NCI-H2081 (cell line): Measurements from ENCODE around the gene MYO1F.
"Not testable (repeated sequence)": the region's sequence is repeated elsewhere in the genome, so short reads cannot be mapped to it uniquely, and the experiment has no call there.

Experiments used
- DNase-seq, 2 experiments: peaks; one replicate each; lab custom pipeline; 2025; lab: John Stamatoyannopoulos, UW

Gene MYO1F

DNA sequence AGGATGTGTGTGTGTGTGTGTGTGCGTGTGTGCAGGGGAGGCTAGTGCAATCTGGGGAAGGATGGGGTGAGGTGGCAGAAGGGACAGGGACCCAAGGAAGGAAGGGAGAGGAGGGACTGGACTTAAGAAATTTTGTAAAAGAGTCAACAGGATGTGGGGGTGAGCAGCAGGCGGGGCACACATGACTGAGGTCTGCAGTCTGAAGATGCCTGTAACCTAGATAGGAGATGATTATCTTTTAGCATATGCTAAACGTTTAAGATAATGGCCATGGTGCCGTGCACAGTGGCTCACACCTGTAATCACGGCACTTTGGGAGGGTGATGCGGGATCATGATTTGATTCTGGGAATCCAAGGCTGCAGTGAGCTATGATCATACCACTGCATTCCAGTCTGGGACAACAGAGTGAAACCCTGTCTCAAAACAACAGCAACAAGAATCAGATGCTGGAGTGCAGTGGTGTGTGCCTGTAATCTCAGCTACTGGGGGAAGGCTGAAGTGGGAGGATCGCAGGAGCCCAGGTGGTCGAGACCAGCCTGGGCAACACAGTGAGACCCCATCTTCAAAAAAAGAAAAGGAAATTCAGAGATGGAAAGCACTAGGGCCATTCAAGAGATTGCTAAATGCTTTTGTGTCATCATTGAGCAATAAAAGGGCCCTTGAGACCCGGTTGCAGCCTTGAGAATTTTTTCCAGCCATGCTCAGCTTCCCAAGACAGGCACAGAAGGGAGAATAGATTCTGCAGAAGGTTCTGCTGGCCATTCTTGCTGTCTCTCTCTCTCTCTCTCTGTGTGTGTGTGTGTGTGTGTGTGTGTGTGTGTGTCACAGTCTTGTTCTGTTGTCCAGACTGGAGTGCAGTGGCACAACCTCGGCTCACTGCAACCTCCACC, 59.4 kb downstream of the MYO1F start:
- DNase-seq = no peak

DNA sequence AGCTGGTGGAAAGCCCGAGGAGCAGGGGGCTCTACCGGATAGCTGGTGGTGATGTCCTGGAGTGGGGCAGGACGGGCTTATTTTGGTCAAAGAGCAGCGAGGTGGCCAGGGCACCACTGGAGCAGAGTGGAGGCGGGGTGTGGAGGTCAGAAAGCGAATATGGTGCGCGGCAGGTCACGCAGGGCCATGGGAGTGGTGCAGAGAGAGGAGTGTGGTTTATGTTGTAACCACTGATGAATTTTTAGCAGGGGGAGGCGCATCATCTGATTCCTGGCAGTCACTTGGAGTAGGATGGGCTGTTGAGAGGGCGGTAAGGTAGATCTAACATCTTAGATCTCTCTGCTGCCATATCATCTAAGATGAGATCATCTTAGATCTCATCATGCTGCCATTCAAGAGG, 61.9 kb downstream of the MYO1F start:
- no peak for DNase-seq

DNA sequence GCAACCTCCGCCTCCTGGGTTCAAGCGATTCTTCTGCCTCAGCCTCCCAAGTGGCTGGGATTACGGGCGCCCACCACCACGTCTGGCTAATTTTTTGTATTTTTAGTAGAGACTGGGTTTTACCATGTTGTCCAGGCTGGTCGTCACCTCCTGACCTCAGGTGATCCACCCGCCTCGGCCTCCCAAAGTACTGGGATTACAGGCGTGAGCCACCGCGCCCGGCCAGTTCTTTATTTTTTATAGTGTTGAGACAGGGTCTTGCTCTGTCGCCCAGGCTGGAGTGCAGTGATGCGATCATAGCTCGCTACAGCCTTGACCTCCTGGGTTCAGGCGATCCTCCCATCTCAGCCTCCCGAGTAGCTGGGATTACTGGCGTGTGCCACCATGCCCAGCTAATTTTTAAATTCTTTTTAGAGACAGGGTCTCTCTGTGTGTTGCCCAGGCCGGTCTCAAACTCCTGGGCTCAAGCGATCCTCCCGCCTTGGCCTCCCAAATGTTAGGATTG, 62.7 kb downstream of the MYO1F start:
- not testable (repeated sequence) for DNase-seq

DNA sequence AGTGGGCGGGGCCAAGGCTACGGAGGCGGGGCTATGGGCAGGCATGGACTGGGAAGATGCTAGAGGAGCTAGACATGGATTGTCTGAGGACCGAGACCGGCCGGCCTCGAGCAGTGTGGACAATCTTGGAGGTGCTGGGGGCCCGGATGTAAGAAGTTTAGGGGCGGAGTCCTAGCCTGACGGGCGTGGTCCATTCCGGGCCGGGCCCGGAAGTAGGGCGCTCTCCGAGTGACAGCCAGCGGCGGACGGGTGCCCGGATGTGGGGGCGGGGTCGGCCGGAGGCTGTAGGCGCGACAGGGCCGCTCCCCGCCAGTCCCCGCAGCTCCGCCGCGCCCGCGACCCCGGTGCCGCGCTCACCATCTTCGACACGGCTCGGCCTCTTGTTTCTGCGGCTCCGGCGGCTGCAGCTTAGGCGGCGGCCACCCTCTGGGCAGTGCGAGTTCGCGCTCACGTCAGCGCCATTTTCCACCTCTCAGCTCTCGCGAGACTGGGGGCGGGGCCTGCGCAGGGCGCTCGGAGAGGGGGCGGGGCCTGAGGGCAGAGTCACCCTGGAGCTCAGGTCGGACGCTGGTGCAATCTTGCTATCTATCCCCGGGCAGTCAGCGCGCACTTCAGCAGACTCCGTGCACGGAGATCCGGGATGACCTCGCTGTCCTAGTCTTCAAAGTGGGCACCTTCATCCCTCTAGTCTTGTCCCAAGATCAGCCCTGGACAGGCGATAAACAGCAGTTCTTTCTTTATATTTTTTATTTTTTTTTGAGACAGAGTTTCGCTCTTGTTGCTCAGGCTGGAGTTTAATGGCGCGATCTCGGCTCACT, 63.3 kb downstream of the MYO1F start, which contains the start of gene ZNF414:
Gene ZNF414 (minus strand): TSS at position 481 of the 818 bp plus-strand sequence. CDS start 121 bp downstream, at position 360.
- peak; percentile 88 to 90 for DNase-seq

DNA sequence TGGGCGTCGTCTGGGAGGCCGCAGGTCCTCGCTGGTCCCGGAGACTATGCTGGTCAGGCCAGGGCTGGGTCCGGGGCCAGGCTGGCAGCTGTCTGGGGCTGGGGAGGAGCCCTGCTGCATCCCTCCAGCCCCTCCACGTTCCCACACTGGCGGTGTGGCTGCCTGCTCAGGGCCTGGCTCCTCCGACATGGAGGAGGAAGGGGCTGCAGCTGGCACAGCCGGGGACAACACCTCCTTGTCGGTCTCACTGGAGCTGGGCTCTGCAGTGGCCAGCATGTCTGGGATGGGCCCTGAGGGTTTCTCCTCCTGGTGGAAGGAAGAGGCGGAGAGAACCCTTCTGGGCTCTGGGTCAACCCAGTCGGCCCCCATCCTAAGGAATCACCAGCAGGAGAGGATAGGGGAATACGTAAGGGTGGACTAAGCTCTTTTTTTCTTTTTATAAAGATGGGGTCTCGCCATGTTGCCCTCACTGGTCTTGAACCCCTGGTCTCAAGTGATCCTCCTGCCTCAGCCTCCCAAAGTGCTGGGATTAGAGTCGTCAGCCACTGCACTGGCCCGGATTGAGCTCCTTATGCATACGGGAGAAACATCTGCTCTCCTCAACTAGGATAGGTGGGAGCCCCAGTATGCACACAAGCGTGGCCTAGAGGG, 64.1 kb downstream of the MYO1F start:
- peak in 1 of 2 experiments; percentile 11 for DNase-seq

DNA sequence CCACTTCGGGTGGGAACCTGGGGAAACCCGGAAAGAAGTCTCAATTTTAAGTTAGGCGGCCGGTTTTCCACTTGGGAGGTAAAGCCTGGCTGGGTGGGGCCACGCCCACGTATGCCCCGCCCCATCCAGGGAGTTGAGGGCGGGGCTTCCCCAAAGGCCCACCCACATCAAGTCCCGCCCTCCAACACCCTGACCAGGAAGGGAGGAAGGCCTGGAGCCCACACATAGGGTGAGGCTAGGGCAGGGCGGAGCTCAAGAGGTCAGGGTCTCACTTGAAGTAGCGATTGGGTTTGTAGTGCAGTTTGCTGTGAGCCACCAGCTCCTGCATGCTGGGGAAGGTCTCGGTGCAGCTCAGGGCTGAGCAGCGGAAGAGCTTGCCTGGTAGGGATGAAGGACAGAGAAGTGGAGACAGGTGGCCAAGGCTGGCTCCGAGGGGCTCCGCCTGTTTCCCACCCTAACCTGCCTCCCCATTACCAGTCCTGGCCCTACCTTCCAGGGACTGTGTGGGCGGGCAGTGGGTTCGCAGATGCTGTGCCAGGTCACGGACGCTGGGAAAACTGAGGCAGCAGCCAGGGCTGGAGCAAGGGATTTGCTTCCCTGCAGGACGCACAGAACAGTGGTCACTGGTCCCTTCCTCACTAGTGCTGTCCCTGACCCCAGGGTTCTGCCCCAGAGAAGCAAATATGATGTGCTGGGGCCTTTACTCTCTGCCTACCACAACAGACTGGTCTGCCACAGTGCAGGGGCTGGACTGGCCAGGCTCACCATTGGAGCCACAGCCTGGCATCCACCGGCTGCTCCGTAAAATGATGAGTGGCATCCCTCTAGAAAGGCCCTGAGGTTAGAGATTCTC, 64.9 kb downstream of the MYO1F start:
- peak in 1 of 2 experiments; percentile 5 for DNase-seq

DNA sequence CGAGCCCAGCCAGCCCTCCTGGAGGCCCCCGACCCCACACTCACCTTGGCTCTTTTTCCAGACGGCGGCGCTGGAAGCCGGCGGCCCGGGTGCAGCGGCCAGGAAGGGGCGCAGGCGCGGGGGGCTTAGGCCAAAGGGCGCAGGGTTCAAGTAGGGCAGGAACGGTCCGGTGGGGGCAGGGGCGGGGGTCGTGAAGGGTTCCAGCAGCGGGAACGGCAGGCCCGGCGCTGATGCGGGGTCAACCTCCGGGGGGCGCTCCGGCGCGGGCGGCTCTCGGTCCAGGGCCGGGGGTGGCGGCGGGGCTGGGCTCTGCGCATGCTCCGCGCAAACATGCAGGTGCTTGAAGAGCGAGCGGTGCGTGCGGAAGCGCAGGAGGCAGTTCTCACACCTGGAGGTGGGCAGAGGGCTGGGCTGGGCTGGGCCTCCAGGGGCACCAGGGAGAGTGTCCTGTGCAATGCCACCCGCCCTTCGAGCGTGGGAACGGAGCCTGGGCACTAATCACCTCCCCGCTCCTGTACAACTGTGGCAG, 65.6 kb downstream of the MYO1F start:
- no peak for DNase-seq

DNA sequence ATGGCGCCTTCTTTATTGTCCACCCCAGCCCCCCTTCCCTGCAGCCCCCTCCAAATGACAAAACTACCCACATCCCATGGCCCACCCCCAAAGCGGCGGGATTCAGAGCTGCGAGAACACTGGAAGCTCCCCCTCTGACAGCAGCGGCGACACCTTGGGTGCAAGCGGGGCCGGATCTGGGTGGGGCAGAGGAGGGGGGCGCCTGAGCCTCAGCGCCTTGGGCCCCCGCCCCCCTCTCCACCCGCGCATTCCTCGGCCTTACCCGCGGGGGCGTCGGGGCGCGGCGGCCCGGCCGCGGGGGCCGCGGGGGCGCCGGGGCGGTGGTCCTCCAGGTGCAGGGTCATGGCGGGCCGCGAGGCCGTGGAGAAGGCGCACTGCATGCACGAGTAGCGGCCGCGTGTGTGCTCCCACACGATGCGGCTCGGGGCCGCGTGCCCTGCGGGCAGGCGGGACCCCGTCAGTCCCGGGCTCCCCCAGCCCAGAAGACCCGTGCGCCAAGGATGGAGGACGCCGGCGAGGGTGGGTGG, 66.6 kb downstream of the MYO1F start:
- DNase-seq = no peak

DNA sequence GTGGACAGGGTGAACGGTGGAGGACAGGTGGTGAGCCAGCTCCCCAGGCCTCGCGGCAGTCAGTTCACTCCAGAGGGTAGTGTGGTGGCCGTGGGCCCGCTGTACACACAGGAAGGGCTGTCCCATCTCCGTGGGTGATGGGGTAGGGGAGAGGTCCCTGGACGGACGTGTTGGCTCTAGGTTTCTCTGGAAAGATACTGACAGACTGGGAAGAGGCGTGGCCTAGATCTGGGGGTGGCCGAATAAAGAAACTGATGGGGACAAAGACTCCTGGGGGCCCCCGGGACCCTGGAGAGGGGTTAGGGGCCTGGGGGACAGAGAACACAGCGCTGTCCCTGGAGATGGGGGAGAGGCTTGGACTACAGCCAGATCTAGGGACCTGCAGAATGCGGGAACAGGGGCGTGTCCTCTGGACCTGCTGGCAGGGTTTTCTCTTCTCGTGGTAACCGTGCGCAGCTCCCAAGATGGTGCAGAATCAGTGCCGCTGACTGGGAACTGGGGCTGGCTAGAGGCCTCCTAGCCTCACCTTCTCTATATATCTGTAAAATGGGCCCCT, 70.8 kb downstream of the MYO1F start:
- no peak for DNase-seq

DNA sequence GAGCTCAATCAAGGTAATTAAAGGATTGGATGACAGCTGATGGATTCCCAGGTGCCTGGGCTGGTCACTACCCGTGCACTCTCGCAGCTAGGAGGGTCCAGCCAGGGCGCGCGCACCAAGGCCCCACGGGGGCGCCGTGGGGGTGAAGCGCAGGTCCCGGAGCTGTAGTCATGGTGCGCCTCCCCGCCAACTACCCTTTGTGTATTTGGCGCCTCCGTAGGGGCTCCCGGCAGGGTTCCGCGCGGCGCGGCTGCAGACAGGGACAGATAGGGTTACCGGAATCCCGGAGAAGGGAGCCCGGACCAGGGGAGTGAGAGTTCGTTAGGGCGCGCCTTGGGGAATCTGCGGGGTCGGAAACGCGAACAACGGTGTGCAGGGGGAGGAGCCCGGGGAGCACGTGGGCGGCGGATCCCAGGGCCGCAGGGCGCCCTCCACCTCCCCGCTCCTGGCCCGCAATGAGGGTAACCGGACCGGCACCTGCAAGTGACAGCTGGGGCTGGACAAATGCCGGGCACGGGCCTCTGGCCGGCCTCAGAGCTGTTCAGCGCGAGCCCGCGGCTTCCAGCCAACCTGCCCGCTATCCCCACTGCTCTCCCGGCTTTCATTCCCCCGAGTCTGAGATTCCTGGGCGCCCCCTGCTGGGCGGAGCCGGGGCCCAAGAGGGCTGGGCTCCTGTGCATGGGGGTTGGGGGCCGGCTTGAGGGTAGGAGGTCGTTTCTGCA, 71.4 kb downstream of the MYO1F start:
- DNase-seq = peak; percentile 37 to 59

DNA sequence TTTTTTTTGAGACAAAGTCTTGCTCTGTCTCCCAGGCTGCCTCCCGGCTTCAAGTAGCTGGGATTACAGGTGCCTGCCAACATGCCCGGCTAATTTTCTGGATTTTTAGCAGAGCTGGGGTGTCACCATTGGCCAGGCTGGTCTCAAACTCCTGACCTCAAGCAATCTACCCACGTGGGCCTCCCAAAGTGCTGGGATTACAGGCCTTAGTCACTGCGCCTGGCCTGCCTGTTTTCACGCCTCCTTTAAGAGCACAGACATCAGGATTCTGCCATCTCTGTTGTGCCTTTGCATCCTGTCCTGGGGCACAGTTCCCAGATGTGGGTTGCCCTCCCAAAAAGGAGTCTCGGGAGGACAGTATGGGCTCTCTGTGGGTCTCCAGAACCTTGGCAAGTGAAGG, 72.3 kb downstream of the MYO1F start:
- no peak for DNase-seq

DNA sequence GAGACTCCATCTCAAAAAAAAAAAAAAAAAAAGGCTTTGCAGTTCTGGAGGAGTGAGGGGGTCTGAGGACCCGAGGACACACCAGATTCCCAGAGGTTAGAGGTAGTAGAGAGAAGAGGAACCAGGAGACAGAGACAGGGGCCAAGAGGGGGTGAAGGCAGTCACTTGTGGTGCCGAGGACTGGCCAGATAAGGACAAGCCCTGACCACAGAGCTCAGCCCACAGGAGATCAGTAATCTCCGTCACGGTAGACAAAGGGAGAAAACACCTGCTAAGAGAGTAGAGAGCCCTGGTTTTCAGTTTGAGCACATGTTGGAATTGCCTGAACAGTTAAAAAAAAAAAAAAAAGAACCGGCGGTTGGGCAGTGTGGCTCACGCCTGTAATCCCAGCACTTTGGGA, 73.1 kb downstream of the MYO1F start:
- no peak for DNase-seq

DNA sequence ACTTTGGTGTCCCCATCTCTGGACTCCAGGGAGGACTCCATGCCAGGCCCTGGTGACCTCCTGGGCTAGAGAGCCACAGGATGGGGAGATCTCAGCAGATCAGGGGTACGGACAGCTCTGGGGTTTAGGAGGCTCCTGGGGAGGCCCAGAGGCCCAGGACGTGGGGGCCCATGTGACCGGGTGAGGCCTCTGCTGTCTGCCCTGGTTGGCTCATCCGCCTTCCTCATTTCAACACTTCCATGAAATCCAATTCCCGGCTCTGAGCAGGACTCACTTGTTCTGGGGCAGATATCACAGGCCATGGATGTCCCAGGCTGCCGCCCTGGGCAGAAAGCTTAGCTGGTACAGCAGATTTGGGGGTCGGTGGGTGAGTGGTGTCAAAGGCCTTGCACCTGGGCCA, 73.7 kb downstream of the MYO1F start:
- no peak for DNase-seq

DNA sequence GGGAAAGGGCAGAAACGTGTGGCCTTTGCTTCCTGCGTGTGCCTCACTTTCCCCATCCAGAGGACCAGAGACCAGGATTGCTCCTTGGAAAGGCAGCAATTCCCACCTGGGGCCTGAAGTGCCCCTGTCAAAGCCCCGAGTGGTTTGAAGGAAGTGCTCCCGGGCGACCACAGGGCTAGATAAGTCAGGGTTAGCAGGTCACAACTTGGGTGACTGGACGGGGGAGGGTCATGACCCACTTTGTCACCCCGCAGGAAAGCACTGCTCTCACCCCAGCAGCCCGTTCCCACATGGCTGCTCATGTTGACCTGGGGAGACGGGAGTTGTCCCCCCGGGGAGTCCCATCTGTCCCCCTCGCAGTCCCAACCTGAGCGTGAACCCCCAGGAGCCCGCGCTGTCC, 75.3 kb downstream of the MYO1F start:
- no peak for DNase-seq

DNA sequence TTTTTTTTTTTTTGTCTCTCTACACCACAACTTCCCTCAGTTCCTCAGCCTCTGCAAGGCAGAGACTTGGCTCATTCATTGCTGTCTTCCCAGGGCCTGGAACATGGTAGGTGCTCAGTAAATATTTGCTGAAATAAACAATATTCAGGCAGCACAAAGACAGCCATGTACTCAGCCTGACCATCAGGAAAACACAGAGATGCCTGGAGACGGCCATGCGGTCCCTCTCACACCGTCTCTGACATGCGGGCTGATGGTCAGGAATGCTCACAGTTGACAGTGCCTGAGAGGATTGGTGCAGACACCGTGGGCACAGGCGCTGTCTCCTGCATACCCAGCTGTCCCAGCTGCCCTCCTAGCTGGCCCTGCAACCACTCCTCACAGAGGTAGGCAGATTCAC, 75.7 kb downstream of the MYO1F start:
- no peak for DNase-seq

DNA sequence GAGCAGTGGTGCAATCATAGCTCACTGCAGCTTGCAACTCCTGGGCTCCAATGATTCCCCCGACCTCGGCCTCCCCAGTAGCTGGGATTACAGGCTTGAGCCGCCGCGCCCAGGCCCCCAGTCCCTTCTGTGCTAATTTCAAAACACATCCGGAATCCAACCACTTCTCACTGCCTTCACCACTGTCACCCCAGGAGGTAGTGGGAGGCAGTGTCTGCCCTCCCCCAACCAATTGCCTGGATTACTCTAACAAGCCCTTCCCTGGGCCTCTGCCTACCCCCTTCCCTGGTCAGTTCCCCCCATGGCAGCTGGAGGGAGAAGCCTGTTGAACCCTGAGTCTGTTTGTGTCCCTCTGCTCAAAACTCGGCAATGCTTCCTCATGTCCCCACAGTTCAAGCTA, 77.1 kb downstream of the MYO1F start:
- DNase-seq = no peak

DNA sequence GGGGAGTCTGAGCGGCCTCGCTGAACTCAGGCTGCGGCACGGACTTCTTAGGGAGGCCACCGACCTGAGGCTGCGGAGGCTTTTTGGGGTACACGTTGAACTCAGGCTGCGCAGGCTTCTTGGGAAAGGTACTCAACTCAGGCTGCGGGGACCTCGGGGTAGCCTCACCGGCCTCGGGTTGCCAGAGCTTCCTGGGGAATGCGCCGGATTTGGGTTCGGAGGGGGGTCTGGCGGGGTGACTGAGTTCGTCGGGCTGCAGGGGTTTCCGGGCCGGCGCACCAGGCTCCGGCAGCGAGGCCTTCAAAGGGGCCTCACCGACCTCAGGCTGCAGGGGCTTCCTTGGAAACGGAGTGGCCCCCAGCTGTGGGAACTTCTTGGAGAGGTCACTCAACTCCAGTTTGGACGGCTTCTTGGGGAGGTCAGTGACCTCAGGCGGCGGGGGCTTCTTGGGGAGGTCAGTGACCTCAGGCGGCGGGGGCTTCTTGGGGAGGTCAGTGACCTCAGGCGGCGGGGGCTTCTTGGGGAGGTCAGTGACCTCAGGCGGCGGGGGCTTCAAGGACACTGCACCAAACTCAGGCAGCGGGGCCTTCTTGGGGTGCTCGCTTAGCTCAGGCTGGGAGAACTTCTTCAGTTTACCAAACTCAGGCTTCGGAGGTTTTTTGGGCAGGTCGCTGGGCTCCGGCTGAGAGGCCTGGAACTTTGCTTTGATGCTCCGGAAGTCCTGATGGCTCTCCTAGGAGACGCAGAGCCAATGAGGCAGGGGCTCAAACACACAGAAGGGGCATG, 78.0 kb downstream of the MYO1F start:
- no peak for DNase-seq

DNA sequence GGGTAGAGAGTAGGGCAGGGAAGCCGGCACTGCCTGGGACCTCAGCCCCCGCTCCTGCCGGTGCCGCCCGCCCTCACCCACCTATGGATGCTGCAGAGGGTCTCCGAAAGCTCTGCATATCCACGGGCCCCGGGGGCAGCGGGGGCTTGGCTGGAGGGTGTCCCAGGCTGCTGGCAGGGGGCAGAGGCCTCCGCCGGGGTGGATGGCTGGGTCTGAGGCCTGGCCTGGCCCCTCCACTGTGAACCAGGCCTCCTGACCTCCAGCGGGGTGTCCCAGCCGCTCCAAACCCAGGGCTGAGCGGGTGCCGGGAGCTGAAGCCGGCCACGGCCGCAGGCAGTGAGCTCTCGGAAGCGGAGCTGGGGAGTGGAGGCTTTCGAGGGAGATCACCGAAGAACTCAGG, 78.9 kb downstream of the MYO1F start:
- DNase-seq = no peak

DNA sequence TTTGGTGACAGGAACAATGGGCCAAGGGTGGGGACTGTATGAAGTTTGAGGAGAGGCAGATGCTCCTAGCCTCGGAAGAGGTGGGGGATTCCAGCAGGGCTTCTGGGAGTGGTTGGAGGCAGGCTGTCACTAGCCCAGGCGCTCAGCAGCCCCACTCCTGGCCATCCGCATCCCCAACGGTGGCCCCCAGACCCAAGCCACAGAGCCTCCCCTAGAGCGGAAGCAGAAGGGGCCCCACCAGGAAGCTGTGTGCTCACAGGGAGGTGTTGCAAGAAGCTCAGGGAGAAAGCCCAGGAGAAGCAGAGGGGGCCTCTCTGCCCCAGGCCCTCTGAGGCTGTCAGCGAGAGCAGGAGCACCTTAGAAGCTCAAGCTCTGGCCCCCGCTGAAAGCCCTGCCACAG, 83.1 kb downstream of the MYO1F start:
- DNase-seq = no peak
